RWPE1 (cell line): Measurements from ENCODE around the gene DNAJB1.

ENCODE experiments used
- CTCF ChIA-PET: fragments of 350-600 bp; sonication (Branson Sonifier 250); formaldehyde crosslinking; extraction: SDS; loops from one replicate; lab custom pipeline; 2021; lab: Yijun Ruan, JAX
- POLR2A ChIA-PET: fragments of 400-600 bp; formaldehyde crosslinking; extraction: SDS; loops from one replicate; lab custom pipeline; 2020; ENCODE audit warnings: antibody characterized with exemption; ENCODE audit not compliant: low non-redundant PET; lab: Yijun Ruan, JAX
- DNase-seq: peaks from one replicate; pipeline ENCODE4 v3.0.0; 2012; ENCODE audit warnings: low spot score
- H3K27ac ChIP-seq: fragments of 450-650 bp; 2 replicates; pipeline ENCODE4 v1.5.1; 2017
- TF ChIP-seq, protein P1 (sequence below): fragments of 450-650 bp; conservative IDR thresholded peaks from 2 replicates; pipeline ENCODE4 v1.5.1; 2017; ENCODE audit warnings: low read depth, mild to moderate bottlenecking

Gene DNAJB1

DNA sequence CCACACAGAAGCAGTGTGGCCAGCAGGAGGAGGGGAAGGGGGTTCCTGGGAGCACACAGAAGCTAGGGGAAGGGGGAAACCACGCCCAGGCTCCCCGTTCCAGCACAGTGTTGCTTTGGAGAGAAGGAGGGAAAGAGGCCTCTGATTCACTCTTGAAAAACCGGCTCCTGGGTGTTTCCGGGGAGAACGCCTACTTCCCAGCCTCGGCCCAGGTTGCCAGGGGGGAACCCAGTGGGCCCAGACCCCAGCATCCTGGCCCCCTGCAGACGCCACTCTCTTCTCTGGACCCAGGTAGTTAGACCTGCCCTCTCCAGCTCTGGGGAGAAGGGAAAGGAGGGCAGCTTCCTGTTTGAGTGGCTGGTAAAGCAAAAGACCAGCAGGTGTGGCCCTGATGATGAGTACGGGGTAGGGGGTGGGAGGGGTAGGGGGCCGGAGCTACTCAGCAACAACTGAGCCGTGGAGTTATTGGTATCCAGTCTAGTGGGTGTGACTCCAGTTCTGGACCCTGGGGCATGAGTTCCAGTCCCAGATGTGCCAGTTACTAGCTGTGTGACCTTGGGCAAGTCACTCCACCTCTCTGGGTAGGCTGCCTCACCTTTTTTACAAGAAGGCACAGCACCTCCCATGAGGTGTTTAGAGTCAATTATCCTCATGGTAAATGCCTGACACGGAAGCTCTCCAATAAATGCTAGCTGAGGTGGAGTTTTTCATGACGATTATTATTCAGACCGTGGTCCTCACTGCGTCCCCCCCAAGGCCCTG is 23.1 kb downstream of the DNAJB1 start:
- ChIA-PET CTCF (interaction anchor here (0.6 to 1.9 kb wide), 4 partner anchors 11 to 1287 kb away, joined by 3 to 9 read pairs (median 4); no protein-coding TSS in a partner anchor), POLR2A (interaction anchor here (0.6 to 0.9 kb wide), 4 partner anchors 9 to 64 kb away, joined by 3 to 8 read pairs (median 4); partner anchors contain the start of gene DNAJB1)
- TF ChIP-seq, protein P1, sequence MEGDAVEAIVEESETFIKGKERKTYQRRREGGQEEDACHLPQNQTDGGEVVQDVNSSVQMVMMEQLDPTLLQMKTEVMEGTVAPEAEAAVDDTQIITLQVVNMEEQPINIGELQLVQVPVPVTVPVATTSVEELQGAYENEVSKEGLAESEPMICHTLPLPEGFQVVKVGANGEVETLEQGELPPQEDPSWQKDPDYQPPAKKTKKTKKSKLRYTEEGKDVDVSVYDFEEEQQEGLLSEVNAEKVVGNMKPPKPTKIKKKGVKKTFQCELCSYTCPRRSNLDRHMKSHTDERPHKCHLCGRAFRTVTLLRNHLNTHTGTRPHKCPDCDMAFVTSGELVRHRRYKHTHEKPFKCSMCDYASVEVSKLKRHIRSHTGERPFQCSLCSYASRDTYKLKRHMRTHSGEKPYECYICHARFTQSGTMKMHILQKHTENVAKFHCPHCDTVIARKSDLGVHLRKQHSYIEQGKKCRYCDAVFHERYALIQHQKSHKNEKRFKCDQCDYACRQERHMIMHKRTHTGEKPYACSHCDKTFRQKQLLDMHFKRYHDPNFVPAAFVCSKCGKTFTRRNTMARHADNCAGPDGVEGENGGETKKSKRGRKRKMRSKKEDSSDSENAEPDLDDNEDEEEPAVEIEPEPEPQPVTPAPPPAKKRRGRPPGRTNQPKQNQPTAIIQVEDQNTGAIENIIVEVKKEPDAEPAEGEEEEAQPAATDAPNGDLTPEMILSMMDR, result no peak
- H3K27ac ChIP-seq, result peak overlapping the region; percentile 87
- DNase-seq, result peak; percentile 81

DNA sequence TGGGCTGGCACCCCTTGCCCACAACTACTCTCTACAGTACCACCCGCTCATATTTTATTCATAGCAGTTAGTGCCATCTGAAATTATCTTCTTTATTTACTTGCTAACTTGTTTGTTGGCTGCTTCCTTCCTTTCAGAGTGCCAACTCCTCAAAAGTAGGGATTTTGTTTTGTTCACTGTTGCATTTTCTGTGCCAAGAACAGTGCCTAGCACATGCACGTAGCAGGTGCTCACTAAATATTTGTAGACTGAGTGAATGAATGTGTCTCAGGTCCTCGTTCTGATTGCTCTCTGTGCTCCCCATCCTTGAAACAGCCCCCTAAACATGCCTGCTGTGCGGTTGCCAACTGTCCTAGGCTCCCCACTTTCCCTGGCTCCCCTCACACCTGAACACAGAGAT is 23.8 kb downstream of the DNAJB1 start:
- ChIA-PET CTCF (interaction anchor here (1.9 kb wide), 1 partner anchor 11 kb away, joined by 9 read pairs; no protein-coding TSS in a partner anchor), POLR2A (interaction anchor here (0.9 kb wide), 1 partner anchor 24 kb away, joined by 8 read pairs; the partner anchor contains the start of gene DNAJB1)
- no peak for DNase-seq
- peak overlapping the region; percentile 87 for H3K27ac ChIP-seq
- TF ChIP-seq, protein P1, result no peak

DNA sequence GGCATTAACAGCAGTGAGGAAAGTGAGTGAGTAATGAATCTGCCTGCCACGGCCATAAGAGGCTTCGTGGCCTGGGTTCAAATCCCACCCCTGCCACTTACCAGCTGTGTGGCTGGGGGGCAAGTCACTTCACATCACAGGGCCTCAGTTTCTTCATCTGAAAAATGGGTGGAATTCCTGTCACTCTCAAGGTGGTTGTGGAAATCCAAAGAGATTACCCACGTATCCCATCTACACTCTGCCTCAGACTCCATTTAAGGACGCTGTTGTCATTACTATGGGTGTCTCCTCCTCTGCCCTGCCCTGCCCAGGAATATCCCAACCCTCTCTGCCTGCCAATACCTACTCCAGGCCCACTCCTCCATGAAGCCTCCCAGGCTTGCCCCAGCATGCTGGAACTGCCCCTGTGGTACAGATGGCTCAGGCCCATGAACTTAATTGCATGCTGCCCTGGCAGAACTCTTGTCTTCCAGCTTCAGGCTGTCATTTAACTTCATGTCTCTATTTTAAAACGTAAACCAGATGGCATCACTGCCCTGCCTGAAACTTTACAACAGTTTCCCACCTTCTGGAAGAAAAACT is 25.4 kb downstream of the DNAJB1 start:
- TF ChIP-seq, protein P1, result no peak
- H3K27ac ChIP-seq, result peak overlapping the region; percentile 87
- no peak for DNase-seq
- POLR2A ChIA-PET, result no interaction called here
- CTCF ChIA-PET, result interaction anchor here (0.6 to 1.4 kb wide), 2 partner anchors 12 to 69 kb away, joined by 3 to 5 read pairs; no protein-coding TSS in a partner anchor

DNA sequence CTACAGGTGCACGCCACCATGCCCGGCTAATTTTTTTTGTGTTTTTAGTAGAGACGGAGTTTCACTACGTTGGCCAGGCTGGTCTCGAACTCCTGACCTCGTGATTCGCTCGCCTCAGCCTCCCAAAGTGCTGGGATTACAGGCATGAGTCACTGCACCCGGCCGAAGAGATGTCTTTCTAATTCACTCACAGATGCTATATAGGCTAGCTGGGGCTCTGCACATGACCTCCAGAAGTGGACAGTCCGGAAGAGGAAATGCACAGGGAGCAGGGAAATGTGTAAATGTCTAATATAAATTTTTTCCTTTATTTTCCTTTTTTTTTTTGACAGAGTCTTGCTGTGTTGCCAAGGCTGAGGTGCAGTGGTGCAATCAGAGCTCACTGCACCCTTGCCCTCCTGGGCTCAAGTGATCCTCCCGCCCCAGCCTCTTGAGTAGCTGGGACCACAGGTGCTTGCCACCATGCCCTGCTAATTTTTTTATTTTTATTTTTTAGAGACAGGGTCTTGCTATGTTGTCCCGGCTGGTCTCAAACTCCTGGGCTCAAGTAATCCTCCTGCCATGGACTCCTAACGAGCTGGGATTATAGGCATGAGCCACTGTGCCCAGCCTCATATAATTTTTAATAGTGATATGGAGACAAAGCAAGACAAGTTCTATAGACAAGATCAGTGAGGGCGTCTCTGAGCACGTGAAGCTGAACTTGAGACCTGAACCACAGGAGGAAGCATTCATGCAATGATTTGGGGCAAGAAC is 30.6 kb downstream of the DNAJB1 start:
- no peak for DNase-seq
- peak overlapping the region; percentile 29 for H3K27ac ChIP-seq
- POLR2A ChIA-PET, result no interaction called here
- TF ChIP-seq, protein P1, result no peak
- CTCF ChIA-PET, result no interaction called here

DNA sequence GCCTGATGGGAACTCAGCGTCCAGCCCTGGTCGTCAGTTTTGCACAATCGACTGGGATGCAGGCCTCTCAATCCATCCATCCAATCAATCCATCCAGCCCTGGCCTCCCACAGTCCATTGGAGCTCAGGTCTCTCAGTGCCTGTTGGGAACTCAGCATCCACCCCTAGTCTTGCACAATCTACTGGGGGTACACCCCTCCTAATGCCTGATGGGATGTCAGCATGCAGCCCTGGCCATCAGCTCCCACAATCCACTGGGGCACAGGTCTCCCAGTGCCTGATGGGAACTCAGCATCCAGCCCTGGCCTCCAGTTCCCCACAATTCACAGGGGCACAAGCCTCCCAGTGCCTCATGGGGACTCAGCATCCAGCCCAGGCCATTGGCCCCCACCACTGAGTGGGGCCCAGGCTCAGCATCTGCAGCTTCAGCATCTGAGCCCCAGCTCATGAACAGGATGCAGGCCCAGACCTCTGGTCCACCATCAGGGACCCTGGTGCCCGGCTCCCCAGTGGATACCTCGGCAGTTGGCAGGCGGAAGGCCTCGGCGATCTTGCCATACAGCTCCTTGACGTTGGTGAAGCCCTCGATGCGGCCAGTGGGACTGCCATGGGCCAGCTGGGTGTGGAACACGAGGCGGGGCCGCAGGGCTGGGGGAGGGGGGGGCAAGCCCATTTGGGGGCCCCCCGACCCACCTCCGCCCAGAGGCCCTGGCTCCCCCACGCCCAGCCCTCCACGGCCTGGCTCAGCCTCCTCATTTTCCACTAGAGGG is 35.8 kb downstream of the DNAJB1 start:
- TF ChIP-seq, protein P1, result no peak
- peak overlapping the region; percentile 53 for H3K27ac ChIP-seq
- no peak for DNase-seq
- ChIA-PET POLR2A (interaction anchor here (0.8 kb wide), 1 partner anchor 15 kb away, joined by 3 read pairs; no protein-coding TSS in a partner anchor), CTCF (interaction anchor here (0.6 to 1.3 kb wide), 2 partner anchors 10 to 978 kb away, joined by 3 to 4 read pairs; no protein-coding TSS in a partner anchor)
